NCI-H1694 (cell line): Measurements from ENCODE around the gene UCN3.
A peak's percentile ranks its signal among the peaks of the same experiment; 100 is the strongest.
"Not testable (repeated sequence)": the region's sequence is repeated elsewhere in the genome, so short reads cannot be mapped to it uniquely, and the experiment has no call there.

Source experiments
- DNase-seq: peaks from one replicate; lab custom pipeline; 2025; lab: John Stamatoyannopoulos, UW

Gene UCN3

DNA sequence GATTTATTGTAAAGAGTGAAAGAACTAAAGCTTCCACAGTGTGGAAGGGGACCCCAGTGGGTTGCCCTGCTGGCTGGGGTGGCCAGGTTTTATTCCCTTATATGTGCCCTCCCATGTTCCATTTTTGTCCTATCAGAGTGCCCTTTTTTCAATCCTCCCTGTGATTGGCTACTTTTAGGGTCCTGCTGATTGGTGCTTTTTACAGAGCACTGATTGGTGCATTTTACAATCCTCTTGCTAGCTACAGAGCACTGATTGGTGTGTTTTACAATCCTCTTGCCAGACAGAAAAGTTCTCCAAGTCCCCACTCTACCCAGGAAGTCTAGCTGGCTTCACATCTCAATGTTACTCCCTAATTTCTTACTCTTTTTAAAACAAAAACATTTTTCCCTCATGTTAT lies 46.0 kb downstream of the UCN3 start:
- DNase-seq: not testable (repeated sequence)

DNA sequence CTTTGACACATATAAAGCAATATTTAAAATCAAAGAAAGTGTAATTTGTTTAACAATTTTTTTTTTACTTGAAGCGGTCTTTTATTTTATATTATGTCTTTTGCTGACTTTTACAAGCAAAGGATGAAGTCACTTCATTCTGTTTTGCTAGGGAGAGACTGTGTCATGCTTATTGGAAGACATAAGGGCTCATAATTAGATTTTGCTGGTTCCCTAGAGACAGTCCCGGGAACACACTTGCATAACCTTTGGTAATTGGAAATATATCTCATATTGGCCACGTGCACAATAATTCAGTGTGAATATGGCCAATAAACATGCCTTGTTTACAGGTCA lies 47.1 kb downstream of the UCN3 start:
- DNase-seq: no peak

DNA sequence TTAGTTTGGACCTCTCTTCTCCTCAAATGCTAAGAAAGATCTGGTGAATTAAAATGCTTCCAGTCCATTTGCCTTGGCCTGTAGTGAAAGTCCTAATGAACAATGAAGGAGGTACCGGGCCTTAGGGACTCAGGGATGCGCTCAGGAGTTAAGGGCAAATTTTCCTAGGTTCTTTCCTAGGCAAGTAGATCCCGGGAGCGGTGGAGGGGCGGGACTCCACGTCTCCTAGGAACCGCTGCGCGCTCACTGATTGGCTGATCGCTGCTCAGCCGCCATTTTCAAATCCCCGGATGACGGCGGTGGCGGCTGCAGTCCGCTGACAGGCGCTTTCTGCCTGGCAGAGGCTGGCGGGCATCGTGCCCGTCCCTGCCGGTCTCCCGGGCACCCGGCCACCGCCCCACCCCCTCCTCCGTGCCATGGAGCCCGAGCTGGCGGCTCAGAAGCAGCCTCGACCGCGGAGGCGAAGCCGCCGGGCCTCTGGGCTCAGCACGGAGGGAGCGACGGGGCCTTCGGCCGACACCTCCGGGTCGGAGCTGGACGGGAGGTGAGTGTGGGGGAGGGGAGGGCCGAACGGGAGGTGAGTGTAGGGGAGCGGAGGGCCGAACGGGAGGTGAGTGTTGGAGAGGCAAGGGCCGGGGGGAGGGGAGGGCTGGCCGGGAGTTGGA lies 47.6 kb downstream of the UCN3 start, which contains the start of gene NET1:
TSS of gene NET1 (plus strand) at position 281 of the 665 bp plus-strand sequence. CDS start at position 417, 136 bp downstream.
- peak; percentile 83 for DNase-seq

DNA sequence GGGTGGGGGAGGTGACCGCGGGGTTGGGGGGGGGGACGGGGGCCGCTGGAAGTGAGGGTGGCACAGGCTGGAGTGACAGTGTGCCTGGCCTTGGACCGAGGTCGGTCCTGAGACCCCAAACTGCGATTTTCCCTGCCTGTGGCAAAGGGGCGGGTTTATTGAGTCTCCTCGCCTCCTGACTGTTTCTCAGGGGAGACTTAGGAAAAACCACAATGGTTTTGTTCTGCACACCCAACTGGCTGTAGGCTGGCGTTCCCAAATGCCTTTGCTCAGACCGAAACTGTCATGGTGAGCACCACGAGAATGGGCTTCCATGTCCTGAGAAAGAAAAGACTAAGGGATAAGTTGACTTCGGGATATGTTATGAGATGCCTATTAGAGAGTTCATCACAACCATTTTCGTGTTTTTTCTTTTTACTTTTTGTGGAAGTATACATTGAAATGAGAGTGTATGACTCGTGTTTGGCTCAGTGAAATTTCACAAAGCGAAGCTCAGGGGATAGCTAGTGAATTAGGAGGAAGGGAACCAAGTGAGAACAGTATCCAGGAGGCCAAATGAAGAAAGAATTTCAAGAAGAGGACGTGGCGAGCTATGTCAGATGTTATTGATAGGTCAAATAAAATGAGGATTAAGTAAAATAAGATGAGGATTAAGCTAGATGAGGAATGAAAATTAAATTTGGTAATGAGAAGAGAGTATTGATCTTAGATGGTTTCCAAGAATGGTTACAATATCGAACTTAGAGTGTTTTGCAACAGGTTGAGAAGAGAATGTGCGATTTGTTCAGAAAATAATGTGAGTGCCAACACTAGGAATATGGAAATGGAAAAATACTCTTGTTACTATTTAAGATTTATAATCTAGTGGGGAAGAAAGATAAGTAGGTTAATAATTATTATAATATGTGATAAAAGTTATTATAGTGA lies 48.5 kb downstream of the UCN3 start:
- DNase-seq: peak; percentile 22

DNA sequence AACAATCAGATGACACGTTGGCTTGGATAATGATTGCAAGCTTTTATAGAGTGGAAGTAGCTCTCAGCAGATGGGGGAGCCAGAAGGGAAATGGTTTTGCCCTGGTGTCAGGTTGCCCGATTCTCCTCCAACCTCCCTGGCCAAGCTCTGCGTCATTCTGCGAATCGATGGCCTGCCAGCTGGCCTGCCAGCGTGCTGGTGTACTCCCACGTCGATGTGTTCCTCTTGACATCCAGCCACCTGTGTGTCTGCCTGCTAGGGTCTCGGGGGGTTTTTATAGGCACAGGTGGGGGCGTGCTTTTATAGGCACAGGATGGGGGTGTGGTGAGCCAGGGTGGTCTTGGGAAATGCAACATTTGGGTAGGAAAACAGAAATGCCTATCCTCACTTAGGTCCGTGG lies 52.2 kb downstream of the UCN3 start:
- peak; percentile 90 for DNase-seq

DNA sequence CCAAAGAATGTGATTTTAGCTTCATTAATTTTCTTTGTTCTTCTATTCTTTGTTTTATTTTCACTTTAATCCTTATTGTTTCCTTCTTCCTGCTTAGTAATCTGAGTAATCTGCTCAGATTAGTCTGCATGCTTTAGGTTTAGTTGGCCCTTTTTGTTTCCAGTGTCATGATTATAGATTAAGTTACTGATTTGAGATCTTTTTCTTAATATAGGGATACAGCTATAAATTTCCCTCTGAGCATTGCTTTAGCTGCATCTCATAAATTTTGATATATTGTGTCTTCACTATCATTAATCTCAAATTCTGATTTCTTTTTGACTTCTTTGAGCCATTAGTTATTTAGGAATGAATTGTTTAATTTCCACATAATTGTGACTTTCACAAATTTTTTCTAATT lies 53.8 kb downstream of the UCN3 start:
- DNase-seq: no peak

DNA sequence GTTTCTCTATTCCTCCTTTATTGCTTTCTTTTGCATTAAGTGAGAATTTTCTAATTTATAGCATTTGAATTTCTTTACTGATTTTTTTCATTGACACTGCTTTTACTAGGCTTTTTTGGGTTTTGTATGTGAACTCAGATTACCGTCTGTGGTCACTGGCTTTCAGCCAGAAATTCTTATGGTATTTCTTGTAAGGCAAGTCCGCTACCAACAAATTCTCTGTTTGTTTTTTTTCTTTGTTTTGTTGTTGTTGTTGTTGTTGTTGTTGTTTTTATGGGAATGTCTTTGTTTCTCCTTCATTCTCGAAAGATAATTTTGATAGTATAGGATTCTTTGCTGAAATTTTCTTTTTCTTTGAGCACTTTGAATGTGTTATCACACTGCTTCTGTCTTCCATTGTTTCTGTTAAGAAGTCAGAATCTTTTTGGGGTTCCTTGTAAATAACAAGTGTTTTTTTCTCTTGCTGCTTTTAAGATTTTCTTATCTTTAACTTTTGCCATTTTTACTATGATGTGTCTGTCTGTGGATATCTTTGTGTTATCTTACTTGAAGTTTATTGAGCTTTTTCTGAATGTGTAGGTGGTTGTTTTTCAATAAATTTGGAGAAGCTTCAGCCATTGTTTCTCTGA lies 54.8 kb downstream of the UCN3 start:
- DNase-seq: no peak

DNA sequence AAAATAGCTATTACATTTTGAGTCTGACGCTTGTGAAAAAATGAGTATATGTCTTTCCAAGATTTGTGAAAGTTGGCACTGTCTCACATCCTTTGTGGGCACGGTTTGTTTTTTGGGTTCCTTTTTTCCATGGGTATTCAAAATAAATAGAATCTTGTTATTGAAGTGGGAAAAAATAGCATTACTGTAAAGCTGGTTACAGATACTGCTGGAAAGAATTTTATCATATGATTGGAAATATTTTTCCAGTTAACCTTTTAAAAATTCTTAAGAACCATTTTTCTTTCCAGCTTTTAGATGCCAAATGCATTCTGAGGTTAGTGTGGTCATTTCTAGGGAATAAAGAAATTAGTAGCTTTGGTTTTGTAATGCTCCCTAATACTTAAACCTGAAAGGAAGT lies 59.0 kb downstream of the UCN3 start:
- DNase-seq: no peak
